HG03439 (cell line): ENCODE measurements around the gene TRIM66.

Source experiments
- ATAC-seq: cut with Tn5 transposase; IDR thresholded peaks from one replicate; pipeline ENCODE4 v1.9.1; 2021; ENCODE audit warnings: mild to moderate bottlenecking, moderate library complexity; ENCODE audit not compliant: unreplicated experiment

The TRIM66 gene

GRCh38 chr11:8658321-8659057 is 24.0 kb downstream of the TRIM66 start:
- no peak for ATAC-seq

GRCh38 chr11:8656291-8656690 is 26.2 kb downstream of the TRIM66 start:
- no peak for ATAC-seq

- no peak for ATAC-seq
Observed at GRCh38 chr11:8654503-8654902, 28.0 kb downstream of the TRIM66 start.

GRCh38 chr11:8652140-8652539 is 30.3 kb downstream of the TRIM66 start:
- no peak for ATAC-seq

GRCh38 chr11:8650401-8650990 is 32.0 kb downstream of the TRIM66 start:
- ATAC-seq, result no peak

GRCh38 chr11:8649361-8649760 is 33.1 kb downstream of the TRIM66 start:
- no peak for ATAC-seq

GRCh38 chr11:8646873-8647272 is 35.6 kb downstream of the TRIM66 start:
- no peak for ATAC-seq

GRCh38 chr11:8642196-8642841 is 40.1 kb downstream of the TRIM66 start:
- ATAC-seq, result no peak

GRCh38 chr11:8641332-8641731 is 41.1 kb downstream of the TRIM66 start:
- no peak for ATAC-seq

- no peak for ATAC-seq
Observed at GRCh38 chr11:8640267-8640906, 42.1 kb downstream of the TRIM66 start.

GRCh38 chr11:8639655-8640054 is 42.8 kb downstream of the TRIM66 start:
- ATAC-seq, result no peak

- no peak for ATAC-seq
Observed at GRCh38 chr11:8638300-8638699, 44.2 kb downstream of the TRIM66 start.

GRCh38 chr11:8636127-8636526 is 46.3 kb downstream of the TRIM66 start:
- ATAC-seq, result no peak

GRCh38 chr11:8634498-8634897 is 48.0 kb downstream of the TRIM66 start:
- ATAC-seq, result no peak

- ATAC-seq, result no peak
Observed at GRCh38 chr11:8631395-8632118, 50.9 kb downstream of the TRIM66 start.

- ATAC-seq, result no peak
Observed at GRCh38 chr11:8624698-8625097, 57.8 kb downstream of the TRIM66 start.

GRCh38 chr11:8621147-8621546 is 61.3 kb downstream of the TRIM66 start:
- no peak for ATAC-seq

- ATAC-seq, result no peak
Observed at GRCh38 chr11:8617063-8617462, 65.4 kb downstream of the TRIM66 start.

- ATAC-seq, result no peak
Observed at GRCh38 chr11:8615291-8616032, 67.0 kb downstream of the TRIM66 start.

- ATAC-seq, result no peak
Observed at GRCh38 chr11:8614497-8614896, 68.0 kb downstream of the TRIM66 start.
